GM18861 (cell line): ENCODE measurements around the gene JAK1.

ENCODE experiments used
- ATAC-seq: cut with Tn5 transposase; IDR thresholded peaks from one replicate; pipeline ENCODE4 v1.9.1; 2021; ENCODE audit not compliant: unreplicated experiment

JAK1 gene

GRCh38 chr1:64894438-64895196 is 71.7 kb downstream of the JAK1 start:
- ATAC-seq, result no peak

DNA sequence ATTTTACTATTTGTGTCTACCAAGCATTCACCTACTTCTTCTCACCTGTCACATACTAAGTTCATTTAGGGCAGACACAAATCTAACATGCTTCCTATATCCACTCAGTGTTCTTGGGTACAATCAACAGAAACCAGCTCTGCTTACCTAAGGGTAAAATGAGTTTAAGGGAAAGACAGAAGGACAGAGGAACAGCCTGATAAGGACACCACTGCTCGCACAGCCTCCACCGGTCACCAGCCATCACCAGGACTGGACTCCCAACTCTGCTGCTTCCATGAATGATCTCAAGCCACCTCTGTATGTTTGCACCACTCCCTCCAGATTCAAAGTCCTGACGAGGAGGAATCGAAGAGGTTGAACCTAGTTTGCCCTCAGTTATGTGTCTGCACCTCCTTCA is 72.4 kb downstream of the JAK1 start:
- no peak for ATAC-seq

GRCh38 chr1:64892576-64893573 is 73.5 kb downstream of the JAK1 start:
- ATAC-seq, result no peak

GRCh38 chr1:64891448-64891825 is 74.9 kb downstream of the JAK1 start:
- no peak for ATAC-seq

DNA sequence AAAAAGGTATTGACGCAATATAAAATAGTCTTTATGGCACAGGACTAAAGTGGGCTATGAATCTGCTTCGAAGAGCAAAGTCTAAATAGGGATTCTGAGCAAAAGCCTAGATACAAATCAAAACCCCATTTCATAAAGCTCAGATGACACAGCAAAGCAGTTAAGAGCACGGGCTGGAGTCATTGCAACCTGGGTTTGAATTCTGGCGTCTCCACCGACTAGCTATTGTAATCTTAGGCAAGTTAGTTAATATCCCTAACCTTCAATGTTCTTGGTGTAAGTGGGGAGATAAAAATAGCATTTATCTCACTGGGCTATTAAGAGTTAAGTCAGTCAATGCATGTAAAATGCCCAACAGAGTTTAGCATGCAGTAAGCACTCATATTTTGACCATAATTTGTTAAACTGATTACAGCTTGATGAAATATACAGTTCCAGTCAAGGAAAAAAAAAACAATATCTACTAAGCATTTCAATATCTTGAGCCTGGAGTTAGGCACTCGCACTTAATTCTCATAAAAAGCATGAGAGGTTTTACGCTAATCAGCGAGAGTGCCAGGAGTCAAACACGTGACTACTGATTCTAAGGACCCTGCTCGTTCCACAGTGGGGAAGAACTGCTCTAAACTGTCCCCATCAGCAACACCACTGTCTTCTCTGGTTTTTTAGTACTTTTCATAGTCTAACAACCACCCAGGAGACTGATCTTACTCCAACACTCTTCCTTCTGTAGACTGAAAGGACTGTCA is 75.5 kb downstream of the JAK1 start:
- ATAC-seq, result no peak

GRCh38 chr1:64887689-64888217 is 78.6 kb downstream of the JAK1 start:
- ATAC-seq, result no peak

GRCh38 chr1:64886877-64887276 is 79.5 kb downstream of the JAK1 start:
- no peak for ATAC-seq

DNA sequence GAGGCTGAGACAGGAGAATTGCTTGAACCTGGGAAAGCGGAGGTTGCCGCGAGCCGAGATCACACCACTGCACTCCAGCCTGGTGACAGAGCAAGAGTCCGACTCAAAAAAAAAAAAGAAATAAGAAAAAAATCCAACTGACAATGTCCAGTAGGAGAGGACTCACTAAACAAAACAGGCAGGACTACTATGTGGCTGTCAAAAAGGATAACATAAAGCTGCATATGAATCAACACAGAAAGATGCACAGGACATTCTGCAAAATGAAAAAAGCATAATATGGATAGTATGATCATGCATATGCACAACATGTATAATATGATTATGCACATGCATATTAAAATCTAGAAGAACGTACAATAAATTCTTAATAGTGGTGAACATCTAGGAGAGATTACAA is 80.7 kb downstream of the JAK1 start:
- ATAC-seq, result no peak

DNA sequence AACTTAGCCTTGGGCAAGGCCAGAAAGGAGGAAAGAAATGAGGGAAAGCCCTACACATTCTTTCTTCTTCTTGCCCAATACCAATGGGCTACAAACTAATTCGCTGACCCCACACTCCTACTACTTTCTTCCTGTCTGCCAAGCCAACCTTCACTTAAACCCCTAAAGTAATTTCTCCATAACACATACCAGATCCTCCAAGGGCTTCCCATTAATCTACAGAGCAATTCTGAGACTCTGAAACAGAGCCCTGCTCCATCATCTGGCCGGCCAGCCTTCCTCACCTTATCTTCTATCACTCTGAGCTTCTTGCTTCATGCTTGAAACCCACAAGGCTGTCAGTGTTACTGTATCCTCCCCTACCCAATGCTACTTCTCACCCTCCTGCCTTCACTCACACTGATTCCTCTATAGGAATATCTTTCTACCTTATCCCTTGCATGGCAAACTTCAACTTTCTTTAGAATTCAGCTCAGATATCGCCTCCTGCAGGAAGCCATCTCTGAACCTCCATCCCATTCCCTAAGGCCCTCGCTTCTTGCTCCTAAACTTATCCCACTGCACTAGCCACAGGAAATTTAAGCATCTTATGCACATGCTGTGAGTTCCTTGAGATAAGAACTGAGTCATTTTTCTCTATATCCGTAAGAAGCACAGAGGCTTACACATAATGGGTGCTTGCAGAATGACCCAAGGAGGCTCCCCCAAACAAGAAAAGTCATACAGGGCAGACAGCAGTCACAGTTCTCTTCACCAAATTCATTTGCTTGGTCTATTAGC is 81.9 kb downstream of the JAK1 start:
- ATAC-seq, result no peak

- peak; percentile 85 for ATAC-seq
Observed at GRCh38 chr1:64882574-64883255, 83.6 kb downstream of the JAK1 start.

GRCh38 chr1:64881281-64881680 is 85.1 kb downstream of the JAK1 start:
- no peak for ATAC-seq

DNA sequence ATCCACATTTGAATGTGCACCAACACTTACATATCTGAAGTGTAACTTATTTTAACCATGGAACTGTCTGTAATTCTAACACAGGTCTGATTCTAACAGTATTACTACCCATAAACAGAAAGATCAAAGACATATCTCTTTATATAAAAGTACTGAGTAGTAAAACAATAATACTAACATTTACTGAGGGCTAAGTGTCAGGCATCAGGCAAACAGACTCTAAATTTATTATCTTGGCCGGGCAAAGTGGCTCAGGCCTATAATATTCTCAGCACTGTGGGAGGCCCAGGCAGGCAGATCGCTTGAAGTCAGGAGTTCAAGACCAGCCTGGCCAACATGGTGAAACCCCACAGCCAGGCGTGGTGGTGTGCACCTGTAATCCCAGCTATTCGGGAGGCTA is 85.9 kb downstream of the JAK1 start:
- no peak for ATAC-seq

GRCh38 chr1:64878931-64879611 is 87.3 kb downstream of the JAK1 start:
- no peak for ATAC-seq

DNA sequence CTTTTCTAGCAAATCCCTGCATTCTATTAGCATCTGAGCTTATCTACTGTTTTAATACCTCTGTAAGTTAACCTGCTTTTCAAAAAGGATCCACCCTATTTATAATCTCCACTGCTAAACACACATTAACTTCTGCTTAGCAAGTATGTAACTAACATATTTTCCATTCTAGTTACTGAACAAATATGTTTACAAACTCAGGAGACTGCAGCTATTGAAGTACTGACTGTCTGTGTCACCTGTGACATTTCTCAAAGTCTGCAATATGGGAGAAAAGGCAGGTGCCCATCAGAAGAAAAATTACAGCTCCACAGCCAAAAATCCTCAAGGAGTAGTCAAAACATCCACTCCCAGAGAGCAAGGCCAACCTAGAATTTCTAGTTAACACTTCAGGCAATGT is 88.3 kb downstream of the JAK1 start:
- no peak for ATAC-seq

GRCh38 chr1:64877598-64877997 is 88.8 kb downstream of the JAK1 start:
- ATAC-seq, result no peak

DNA sequence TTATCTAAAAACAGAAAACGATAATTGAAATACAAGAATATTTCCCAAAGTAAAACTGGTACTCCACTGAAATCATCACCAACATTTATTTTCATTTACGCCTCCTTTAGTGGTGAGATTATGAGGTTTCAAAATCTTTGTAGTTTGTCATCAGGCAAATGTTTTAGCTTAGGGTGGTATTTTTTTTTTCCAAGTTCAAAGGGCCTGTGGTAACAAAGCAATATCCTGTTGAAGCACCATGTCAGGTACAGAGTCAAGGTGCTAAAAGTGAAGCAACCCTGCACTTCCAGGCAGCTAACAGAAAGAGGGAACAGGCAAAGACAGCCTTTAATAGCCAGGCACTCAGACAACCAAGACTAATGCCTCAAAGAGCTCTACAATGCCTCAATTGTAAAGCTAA is 89.2 kb downstream of the JAK1 start:
- no peak for ATAC-seq

- ATAC-seq, result no peak
Observed at GRCh38 chr1:64875606-64876005, 90.7 kb downstream of the JAK1 start.

DNA sequence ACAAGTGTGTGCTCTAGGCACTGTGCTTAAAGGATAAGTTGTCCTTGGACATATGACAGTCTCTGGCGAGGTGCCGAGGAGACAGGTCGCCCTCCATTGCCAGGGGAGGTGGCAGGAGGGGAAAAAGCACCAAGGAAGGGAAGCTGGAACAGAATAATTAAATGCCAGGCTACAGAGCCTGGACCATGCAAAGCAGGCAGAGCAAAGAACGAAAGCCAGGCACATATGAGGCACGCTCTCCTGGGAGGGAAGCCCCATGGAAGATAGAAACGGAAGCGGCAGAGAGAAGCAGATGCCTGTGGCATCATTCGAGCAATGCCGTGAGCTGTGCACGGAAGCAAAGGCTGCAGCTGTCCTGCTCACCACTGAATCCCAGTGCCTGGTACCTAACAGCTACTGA is 91.2 kb downstream of the JAK1 start:
- no peak for ATAC-seq

DNA sequence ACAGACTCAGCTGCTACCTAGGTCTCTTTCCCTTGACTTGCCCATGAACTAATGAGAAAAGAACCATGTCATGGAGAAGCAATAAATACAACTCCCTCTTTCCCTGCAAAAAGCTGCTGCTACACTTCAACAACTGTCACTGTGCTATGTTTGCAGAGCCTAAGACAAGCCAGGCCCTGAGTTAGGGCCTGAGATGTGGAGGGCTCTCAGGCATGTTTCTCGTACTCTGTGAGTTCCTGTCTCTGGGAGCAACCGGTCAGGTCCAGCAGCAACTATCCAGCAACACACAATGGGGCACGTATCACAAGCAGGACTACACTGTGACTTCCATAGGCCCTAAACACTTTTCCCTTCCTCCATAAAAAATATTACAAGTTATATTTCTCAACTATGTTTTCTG is 91.7 kb downstream of the JAK1 start:
- no peak for ATAC-seq
